NCI-H2029 (cell line): ENCODE data around the gene ANKRD39.
"Not testable (repeated sequence)": the region's sequence is repeated elsewhere in the genome, so short reads cannot be mapped to it uniquely, and the experiment has no call there.

ENCODE experiments used
- DNase-seq: peaks from one replicate; lab custom pipeline; 2025; lab: John Stamatoyannopoulos, UW

ANKRD39 gene, protein sequence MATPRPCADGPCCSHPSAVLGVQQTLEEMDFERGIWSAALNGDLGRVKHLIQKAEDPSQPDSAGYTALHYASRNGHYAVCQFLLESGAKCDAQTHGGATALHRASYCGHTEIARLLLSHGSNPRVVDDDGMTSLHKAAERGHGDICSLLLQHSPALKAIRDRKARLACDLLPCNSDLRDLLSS

DNA sequence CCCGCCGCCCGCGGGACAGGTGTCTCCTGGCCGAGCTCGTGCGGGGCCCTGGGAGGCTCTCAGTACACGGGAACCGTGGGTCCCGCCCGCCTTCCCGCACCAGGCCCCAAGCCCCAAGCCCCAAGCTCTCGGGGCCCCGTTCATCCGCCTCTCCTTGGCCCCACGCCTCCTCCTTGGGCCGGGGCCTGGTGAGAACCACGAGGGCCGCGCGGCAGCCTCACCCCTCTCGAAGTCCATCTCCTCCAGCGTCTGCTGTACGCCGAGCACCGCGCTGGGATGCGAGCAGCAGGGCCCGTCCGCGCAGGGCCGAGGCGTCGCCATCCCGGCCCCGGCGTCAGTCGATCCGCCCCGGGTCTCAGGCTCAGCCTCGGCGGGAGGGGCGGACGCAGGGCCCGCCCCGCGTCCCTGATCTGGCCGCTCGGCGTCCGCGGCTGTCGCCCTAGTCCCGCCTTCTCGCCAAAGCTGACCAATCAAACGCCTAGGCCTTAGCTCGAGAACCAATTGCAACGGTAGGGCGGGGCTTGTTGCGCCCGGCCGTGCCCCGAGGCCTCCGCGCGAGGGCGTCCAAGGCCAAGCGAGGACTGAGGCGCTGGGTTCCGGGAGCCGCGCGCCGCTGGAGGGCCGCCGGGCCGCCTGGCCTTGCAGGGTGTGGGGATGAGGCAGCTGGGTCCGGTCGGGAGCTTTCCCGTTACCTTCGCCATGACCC is at the start of gene ANKRD39:
Gene ANKRD39 (minus strand): TSS at position 350 of the 706 bp plus-strand sequence. CDS start 29 bp downstream, at position 321.
- peak; percentile 97 for DNase-seq

DNA sequence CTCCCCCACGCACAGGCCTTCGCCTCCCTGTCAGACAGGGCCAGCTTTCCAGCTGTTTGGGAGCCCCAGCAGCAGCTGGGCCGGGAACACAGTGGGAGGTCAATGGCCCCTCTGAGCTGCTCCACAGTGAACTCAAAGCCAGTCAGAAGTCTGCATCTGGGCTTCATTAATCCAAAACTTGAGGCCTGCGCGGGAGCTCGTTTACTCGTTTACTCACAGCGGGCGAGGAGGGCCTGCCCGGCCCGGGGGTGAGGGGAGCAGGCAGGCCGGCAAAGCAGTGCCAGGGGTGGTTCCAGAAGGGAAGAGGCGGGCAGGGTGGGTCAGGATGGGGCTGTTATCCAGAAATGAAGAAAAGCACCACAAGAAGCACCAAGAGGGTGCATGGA is 48.9 kb upstream of the ANKRD39 start:
- DNase-seq = no peak

DNA sequence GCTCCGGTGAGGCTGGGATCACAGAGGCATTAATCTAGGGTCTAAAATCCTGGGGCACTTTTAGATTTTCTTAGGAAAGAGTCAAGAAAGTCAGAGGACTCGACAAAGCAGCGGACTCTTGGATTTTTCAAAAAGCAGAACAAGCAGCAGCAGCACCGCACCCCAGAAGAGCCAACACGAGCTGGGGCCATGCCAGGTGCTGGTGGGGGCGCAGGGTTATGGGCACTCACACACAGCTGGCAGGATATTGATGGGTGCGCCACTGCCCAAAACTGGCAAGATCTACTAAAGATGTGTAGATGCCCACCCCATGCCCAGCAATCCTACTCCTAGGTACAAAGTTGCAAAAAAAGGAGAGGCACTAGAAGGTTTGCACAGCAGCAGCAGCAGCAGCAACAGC is 46.0 kb upstream of the ANKRD39 start:
- DNase-seq = no peak

DNA sequence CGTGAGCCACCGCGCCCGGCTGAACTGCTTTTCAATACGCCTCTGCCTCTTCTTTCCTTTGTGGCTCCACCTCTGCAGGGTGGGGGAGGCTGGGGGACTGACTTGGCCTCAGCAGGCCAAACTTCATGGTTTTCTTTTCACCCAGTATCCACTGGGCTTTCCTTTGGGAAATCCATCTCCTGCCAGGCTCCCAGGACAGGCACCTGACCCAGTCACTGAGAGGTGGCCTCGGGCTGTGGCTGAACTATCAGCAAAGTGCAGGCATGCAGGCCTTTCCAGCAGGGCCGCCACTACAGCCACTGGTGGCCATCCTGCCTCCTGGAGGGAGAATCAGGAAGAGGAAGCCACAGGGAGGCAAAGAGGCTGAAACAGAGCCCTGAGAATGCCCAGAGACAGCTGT is 45.5 kb upstream of the ANKRD39 start:
- DNase-seq = no peak

DNA sequence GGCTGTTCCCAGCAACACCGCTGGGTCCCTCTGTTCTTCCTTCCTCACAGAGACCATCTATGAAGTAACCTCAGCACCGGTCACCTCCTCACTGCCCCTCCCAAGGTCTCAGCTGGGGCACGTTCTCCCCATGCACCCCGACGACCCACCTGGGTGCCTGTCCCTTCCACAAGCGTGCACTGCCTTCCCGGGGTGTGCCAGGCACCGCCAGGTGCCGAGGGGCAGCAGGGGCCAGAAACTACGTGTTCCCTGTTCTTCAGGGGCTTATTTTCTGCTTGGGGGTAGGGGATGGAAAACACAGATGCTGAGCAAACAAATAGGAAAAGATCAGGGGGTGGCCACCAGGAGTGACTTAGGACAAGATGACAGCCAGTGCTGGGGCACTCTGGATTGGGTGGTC is 42.4 kb upstream of the ANKRD39 start:
- no peak for DNase-seq

DNA sequence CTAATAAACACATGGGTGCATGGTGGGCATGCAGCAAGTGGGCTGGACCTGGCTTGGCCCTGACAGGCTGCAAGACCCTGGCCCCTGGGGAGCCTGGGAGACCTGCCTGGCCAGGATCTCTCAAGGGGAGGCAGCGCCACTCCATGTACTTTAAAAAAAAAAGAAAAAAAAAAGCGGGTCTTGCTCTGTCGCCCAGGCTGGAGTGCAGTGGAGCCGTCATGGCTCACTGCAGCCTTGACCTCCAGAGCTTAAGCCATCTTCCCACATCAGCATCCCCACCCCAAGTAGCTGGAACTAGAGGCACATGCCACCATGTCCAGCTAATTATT is 41.6 kb upstream of the ANKRD39 start:
- DNase-seq = no peak

DNA sequence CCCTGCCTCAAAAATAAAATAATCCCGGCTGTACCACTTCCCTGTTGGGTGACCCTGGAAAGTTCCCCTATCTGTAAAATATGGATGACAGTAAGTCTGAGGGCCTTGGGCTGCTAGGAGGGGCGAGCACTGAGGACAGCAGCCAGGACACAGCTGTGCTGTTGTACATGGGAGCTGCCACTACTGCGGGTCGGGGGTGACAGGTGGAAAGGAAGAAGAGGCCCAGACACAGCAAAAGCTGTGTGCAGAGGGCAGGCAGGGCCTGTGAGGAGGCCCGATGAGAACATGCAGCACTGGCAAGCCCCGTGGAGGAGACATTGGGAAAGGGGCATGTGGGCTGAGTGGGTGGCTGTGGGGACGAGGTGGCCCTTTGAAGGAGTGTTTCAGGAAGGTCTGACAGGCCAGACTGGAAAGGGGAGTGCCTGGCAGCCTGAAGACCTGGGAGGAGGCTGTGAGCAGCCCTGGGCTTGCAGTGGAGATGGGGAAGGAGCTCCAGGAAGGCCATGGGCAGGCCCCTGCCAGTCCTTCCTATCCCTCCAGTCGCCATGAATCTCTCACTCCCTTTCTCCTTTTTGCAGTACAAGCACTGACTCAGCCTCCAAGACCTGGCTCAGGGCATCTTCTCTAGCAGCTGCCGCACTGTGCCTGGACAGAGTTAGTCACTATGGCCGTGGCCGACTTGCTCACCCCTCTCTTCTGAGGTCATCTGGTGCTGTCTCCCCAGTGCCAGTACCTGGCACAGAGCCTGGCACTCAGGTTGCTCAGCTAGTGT is 41.0 kb upstream of the ANKRD39 start:
- DNase-seq = no peak

DNA sequence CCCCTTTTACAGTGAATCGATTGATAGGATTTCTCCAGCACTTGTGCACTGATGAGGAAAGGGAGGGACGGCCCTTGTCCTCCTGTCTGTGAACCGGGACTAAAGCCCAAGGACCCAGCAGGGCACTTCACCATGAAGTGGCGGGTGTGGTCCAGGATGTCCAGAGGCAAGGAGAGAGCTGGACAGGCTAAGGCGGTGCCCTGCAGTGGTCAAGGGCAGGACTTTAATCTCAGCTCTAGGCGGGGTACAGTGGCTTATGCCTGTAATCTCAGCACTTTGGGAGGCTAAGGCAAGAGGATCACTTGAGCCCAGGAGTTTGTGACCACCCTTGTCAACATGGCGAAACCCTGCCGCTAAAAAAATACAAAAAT is 40.3 kb upstream of the ANKRD39 start:
- no peak for DNase-seq

DNA sequence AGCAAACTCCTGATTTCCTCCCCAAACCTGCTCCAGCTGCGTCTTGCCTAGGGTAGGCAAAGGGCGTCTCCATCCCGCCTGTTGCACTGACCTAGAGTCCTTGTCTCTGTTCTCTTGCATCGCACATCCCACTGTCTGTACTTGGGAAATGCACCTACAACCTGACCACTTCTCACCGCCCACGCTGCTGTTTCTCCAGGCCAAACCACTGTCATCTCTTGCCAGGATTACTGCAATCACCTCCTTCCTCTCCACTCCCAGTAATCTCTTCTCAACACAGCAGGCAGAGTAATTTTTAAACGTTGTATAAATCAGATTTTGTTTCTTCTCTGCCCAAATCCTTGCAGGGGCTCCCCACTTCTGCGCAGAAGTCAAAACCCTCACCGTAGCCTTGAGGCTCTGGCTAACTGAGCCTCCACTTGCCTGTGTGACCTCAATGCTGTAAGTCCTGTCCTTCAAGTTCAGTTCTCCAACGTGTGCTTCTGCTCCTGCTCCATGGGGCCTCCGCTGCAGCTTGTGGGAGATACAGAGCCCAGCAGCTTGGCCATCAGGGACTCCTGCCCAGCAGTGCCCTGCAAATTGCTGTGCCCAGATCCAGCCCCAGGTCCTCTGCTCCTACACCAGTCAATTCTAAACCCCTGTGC is 39.8 kb upstream of the ANKRD39 start:
- DNase-seq = no peak

DNA sequence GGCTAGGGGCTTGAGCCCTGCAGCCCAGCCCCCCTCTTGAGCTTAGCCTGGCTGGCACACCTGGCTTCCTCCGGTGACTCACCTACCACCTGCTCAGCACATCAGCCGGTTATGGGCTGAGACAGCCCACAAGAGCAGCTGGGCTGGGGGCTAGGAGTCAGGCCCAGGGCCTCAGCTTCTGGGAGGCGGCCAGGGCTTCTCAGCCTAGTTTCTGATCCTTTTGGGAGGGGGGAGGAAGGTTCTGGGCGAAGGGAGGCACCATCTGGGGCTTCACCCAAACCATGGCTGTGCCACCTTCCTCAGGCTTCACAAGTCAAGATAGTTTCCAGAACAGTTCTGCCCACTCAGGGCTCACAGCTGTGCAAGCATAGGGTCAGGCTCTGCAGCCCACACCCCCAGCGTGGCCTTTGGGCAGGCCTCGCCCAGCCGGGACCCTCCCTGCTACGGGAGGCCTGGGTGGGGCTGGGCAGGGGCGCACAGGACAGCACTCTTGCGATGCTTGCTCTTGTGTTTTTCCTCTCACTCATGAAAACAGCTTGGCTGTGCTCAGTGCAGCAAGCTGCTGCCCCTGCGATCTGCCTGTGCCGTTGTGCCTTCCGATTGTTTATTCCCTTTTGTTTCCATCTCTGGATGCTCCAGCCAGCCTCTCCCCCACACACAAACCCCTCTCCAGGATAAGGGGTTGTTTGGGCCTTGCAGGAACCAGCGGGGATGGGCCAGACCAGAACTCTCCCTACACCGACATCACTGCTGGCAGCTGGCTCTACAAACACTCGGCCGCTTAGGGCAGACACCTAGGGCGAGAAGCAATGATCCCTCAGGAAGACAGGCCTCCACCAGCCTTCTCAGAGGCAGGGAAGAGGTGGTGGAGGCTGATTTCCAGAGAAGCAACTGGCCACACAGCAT is 38.2 kb upstream of the ANKRD39 start:
- peak; percentile 94 for DNase-seq

DNA sequence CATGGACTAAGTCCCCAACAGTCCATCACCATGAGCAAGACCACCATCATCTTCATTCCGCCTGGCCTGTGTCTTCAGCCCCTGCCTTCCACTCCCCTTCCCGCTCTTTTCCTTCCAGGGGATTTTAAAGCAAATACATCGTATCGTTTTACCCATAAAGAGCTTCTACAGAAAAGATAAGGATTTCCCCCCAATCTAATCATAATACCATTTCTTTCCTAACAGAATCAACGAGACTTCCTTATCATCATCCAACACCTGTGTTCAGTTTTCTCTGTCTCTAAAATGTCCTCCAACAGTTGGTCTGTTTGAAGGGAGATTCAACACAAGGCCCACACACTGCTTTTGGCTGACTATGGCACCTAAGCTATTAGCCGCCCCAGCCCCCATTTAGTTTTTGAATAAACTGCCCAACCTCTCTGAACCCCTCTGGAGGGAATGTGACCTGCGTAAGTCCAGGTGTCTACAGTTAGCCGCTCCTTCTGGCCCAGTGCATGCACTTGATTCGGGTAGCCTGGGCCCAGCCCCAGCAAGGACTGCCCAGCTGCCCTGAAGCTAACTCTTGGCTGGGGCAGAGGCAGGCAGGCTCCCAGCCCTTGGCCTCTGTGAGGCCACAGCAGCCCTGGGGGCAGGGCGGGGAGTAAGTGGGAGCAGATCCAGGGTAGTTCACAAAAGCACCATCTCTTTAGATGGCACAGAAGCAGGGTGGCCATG is 37.4 kb upstream of the ANKRD39 start:
- no peak for DNase-seq

DNA sequence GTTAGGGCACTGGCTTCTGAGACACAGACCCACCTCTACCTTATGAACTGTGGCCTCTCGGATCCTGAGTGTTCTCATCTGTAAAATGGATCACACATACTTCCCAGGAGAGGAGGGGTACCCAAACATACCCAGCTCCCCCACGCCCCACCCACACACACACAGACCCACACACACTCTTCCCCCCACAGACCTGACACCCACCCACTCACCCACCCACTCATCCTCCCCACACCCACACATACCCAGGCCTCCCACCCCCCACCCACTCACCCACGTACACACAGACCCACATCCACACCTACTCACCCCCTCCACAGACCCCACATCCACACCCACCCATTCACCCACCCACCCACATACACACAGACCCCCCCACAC is 36.3 kb upstream of the ANKRD39 start:
- no peak for DNase-seq

DNA sequence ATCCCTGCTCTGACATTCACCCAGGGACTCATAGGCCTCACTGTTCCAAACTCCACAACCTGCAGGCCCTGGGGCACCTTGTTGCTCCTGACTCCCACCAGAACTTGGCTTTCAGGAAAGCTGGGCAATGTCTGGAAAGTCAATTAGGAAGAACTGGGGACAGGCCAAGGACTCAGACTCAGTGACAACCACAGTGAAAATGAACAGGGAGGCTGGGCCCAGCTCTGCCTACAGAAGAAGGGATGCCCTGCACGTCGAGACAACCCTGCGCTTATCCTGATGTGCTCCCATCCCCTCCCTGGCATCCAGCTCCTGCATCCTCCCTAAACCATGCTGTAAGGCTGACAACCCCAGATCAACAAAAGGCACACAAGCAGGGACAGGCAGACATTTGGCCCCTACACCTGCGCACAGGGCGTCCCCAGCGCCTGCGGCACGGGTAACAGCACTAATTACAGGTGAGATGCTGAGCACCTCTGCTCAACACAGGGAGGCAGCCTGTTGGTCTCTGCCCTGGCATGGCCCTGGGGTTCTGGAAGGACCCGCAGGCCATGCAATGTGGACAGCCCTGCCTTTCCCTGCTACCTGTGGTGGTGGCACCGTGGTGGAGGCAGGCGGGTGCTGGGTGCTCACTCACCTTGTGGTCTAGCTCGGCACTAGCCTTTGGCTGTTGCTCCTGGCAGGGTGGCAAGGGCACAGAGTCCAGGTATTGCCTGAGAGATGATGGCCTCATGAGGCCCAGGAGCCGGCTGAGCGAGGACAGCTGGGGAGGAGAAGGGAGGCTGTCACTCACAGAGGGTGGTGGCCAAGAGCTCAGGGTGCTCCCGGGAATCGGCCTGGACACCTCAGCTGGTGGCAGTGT is 35.7 kb upstream of the ANKRD39 start:
- DNase-seq = no peak

DNA sequence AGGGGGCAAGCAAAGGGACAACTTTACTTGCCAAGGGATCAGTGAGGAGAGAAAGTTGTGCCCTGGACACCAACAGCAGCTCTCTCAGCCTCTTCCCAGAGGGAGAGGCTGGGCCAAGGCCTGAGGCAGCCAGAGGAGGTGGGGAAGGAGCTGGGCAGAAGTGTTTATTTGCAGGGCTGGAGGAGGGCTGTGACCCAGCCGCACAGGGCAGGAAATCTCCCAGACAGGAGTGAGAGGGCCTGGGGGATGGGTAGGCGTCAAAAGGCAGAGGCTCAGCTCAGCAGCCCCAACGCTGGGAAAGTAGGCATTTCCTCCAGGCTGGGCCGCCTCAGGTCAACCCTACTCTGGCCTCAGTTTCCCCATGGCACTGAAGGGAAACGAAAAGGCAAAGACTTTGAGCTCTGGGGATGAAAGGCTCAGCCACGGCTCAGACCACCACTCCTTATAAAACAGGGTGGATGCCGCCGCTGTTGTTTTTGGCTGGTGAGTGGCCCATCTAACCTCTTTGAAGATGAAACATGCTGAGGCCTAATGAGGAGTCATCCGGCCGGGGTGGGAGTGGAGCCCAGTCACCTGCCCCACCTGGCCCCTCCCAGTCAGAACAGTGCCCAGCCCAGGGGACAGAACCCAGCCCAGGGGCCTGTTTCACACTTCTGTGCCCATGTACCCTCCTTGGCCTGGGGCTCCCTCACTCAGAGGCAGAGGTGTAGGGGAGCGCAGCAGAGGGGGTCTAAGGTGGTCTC is 33.9 kb upstream of the ANKRD39 start:
- DNase-seq = peak; percentile 35

DNA sequence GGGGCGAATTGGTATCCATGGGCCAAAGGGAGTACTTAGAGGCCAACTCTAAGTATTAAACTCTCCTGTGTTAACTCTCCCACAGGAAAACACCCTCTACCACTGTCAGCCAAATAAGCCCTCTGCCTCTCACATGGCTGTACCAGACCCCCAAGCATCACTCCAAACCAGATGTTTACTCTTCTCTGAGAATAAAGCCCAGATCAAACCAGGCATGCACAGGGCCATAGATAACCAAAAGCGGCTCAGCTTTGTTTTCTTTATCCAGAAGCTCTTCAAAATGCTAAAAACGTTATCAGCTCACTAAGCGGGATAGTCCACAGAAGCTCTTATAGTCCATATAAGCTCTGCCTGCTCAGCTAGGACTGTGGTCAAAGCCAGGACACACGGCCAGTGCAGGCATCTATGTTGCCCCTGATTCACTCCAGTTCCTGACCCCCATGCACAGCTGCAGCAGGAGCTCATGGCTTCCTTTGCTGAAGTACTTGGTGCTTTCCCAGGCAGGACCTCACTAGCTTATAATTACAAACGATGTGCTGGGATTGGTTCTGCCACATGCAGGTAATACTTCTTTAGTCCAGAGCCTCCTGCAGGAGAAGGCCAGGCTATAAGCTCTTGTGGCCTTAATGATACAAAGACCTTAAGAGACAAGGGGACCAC is 33.0 kb upstream of the ANKRD39 start:
- no peak for DNase-seq

DNA sequence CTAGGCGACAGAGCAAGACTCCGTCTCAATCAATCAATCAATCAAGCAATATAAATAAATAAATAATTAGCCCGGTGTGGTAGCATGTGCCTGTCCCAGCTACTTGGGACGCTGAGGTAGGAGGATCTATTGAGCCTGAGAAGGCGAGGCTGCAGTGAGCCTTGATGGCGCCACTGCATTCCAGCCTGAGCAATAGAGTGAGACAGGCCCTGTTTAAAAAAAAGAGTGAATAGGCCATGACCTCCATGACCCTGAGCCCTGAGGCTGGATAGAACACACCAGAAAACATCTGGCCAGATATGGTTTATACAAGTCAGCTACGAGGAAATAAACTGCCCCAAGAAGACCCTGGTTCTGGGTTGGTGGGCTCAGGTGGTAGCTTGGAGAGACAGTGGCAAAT is 32.4 kb upstream of the ANKRD39 start:
- no peak for DNase-seq

DNA sequence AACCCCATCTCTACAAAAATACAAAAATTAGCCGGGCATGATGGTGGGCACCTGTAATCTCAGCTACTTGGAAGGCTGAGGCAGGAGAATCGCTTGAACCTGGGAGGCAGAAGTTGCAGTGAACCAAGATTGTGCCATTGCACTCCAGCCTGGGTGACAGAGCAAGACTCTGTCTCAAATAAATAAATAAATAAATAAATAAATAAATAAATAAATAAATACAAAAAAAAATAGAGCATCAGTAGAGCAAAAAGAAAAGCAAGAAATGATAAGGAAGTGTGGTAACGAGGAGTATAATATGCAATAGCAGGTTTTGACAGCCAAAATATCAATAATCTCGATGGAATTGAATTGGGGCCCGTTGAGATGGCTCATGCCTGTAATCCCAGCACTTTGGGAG is 31.7 kb upstream of the ANKRD39 start:
- DNase-seq = not testable (repeated sequence)

DNA sequence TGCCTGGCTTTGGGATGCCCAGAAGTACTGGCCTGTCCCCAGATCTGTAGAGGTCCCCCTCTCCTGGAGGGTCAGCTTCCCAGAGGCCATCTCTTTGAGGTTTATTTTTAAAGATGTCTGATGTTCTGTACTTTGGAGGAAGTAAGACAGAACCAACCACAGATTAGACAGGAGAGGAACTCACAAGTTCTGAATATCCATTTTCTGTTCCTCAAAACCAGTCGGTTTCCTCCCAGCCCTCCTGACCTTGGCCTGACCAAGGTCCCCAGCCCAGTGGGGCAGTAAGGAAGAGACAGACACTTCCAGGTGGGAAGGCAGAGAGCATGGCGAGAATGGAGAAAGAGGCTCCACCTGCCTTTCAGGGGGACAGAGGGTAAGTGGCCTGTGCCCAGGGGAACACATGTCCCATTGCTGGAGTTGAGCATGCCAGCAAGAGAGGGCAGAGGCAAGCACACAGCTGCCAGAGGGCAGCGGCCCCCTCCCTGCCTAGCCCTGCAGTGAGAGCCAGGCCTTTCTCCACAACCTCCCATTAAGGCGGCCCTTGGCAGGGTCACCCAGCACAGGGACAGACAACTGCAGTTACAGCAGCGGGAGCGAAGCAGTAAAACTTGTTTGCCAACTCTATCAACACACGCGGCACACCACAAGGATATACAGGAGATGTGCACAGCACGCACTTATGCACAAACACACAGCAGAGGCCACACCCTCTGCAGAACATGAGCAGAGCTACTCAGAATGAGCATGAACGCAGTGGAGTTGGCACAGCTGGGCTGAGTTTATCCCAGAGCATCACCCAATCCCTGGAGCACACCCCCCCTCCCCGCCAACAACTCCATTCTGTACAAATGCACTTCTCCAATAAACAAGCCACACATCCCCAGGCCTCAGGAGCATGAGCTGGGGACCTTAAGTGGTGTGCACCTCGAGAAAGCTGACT is 30.5 kb upstream of the ANKRD39 start:
- peak; percentile 89 for DNase-seq
